GM12875 (cell line): ENCODE results near the gene PIK3R1.

Experiments
- H3K4me3 ChIP-seq: one replicate; pipeline ENCODE4 v1.5.1; 2011; ENCODE audit warnings: low read depth, low read length, control low read depth
- TF ChIP-seq, protein P1 (sequence below): IDR thresholded peaks from 2 replicates; pipeline ENCODE4 v1.5.1; 2011; ENCODE audit warnings: low read depth, mild to moderate bottlenecking, control low read depth, inconsistent platforms, low read length, moderate library complexity, borderline replicate concordance; ENCODE audit not compliant: insufficient read depth

Gene PIK3R1

DNA sequence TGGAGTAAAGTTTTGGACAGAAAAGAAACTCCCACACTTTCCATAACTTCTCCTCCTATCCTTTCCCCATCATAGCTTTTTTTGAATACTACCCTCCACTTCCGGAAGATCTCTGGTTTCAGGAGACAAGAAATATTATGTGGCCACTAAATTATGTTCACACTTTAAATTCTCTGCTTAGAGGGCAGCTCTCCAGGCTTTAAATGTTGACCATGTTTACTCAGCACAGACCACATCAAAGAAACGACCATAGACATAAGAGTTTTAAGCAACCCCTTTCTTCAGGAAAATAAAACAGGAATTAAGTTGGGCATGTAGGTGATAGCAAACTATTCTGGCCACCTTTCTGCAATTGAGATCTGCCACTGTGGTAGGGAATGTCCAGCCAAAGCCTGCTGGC is 97.8 kb downstream of the PIK3R1 start:
- H3K4me3 ChIP-seq: no peak overlapping the region
- TF ChIP-seq, protein P1, sequence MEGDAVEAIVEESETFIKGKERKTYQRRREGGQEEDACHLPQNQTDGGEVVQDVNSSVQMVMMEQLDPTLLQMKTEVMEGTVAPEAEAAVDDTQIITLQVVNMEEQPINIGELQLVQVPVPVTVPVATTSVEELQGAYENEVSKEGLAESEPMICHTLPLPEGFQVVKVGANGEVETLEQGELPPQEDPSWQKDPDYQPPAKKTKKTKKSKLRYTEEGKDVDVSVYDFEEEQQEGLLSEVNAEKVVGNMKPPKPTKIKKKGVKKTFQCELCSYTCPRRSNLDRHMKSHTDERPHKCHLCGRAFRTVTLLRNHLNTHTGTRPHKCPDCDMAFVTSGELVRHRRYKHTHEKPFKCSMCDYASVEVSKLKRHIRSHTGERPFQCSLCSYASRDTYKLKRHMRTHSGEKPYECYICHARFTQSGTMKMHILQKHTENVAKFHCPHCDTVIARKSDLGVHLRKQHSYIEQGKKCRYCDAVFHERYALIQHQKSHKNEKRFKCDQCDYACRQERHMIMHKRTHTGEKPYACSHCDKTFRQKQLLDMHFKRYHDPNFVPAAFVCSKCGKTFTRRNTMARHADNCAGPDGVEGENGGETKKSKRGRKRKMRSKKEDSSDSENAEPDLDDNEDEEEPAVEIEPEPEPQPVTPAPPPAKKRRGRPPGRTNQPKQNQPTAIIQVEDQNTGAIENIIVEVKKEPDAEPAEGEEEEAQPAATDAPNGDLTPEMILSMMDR: no peak

DNA sequence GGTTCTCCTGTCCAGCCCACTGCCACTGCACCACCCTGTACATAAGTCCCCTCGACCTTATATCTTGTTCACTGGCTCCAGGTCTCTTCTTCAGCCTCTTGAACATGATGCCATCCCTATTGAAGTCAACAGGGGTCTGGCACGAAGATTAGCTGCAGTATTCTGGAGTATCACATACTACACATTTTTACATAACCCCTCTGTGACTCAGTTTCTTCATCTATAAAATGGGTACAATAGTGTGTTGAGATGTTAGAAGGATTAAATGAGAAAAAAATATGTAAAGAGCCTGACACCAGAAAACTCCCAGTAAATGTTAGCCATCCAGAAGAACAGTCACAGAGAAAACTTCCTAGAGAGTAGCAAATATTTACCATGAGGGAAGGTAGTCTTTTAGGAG is 98.9 kb downstream of the PIK3R1 start:
- TF ChIP-seq, protein P1: no peak

DNA sequence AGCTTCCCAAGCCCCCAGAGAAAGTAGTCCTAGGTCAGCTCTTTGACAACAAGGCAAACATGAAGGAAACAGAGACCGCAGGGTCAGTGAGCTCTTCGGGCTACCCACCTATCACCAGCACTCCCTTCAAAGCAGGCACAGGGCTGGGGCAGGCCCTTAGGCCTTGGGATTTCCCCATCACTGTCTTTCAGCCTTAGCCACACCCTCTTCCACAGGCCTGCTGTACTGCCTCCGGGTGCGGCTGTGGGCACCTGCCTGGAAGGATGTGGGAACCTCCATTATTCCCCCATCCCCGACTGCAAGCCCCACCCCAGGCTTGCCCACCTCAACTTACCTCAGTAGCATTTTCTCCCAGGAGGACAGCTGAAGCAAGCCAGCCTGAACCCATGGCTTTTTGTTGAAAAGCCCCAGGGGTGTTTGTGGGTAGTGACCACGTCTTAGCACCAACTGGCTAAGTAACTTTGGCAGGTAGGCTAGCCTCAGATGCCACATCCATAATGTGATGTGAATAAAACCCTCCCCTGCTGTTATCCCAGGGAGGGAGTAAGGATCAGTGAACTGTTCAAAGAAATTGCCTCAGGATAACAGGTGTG is 100.2 kb downstream of the PIK3R1 start:
- no peak overlapping the region for H3K4me3 ChIP-seq
- TF ChIP-seq, protein P1: no peak

More for the DNA sequence above, 98.9 kb downstream of the PIK3R1 start:
- H3K4me3 ChIP-seq: no peak overlapping the region

DNA sequence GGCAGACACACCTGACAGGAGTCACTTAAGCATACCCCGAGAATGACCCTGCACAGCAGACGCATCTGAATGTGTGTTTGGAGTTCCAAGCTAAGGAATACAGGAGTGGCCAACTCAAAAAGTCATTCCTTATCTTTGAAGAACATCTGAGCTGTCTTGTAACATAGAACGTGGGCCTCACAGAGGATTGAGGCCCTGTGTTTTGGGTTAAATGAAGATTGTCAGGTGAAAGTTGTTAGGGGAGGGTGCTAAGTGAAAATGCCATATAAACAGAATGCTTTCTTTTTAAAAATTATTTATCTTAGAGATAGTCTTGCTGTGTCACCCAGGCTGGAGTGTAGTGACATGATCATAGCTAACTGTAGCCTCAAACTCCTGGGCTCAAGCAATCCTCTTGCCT is 100.9 kb downstream of the PIK3R1 start:
- no peak overlapping the region for H3K4me3 ChIP-seq
- TF ChIP-seq, protein P1: no peak

DNA sequence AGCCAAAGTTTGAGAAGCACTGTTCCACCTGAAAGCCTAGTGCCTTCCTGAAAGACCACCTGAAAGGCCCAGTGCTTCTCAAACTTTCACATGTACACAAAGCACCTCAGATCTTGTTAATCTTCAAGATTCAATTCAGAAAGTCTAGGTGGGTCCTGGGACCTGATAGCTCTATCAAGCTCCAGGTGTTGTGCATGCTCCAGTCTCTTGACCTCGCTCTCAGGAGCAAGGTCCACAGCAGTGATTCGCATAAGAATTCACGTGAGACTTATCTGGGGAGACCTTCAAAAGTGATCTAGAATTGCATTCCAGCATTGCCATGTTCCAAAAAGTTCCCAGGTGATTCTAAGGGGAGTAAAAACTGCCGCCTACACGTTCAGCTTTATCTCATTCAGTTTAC is 102.1 kb downstream of the PIK3R1 start:
- TF ChIP-seq, protein P1: no peak
- no peak overlapping the region for H3K4me3 ChIP-seq

DNA sequence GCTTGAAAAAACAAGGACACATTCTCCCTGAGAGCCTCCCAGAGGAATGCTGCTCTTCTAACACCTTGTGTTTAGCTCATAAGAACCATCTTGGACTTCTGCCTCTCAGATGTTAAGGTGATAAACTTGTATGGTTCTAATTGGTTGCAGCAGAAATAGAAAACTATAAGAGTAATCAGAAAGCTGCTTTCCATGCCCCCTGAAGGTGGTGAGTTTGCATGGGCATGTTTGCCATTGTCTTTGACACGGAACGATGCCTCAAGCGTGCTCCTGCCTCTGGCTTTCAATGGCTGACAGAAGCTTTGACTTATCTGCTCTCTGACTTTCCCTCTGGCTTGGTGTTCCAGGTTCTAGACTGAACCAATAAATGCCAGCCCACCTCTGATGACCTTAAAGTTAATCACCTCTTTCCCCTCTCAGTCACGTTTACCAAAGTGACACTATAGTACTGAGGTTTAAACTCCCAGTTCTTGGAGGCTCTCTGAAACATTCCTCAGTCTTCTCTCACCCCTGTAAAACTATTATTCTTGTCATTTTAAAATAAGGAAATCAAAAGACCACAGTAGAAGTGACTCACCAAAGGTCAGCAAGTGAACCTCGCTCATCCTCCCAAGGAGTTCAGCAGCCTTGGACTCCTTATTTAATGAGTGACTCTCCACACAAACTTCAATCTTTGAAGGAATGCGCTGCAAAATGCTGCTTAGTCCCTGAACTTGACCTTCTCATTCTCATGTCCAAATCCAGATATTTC is 103.6 kb downstream of the PIK3R1 start:
- TF ChIP-seq, protein P1: no peak
- H3K4me3 ChIP-seq: no peak overlapping the region
